ENCODE measurements around the gene ADAP2.
"Not testable (repeated sequence)": the region's sequence is repeated elsewhere in the genome, so short reads cannot be mapped to it uniquely, and the experiment has no call there.

The ADAP2 gene

GRCh38 chr17:30922235-30923030, 688 bp downstream of the ADAP2 start:
- H3K27me3 Mint-ChIP-seq = peaks cover 92% of the 10 kb centered on the region

GRCh38 chr17:30924341-30924740, 2.6 kb downstream of the ADAP2 start:
- Mint-ChIP-seq H3K4me1 (peaks cover 14% of the 10 kb centered on the region), H3K4me3 (no peak overlapping the region), H3K9me3 (no peaks in the 10 kb centered on the region), H3K36me3 (no peaks in the 10 kb centered on the region), H3K27ac (no peak overlapping the region), H3K27me3 (peaks cover 85% of the 10 kb centered on the region)
- CTCF ChIA-PET = interaction anchor here (1.0 kb wide), 1 partner anchor 438 kb away, joined by 3 read pairs; no protein-coding TSS in a partner anchor
- DNase-seq = no peak

More at GRCh38 chr17:30922235-30923030, 688 bp downstream of the ADAP2 start:
- H3K27ac Mint-ChIP-seq = no peak overlapping the region
- H3K36me3 Mint-ChIP-seq = no peaks in the 10 kb centered on the region
- peak overlapping the region; percentile 38 for H3K4me3 Mint-ChIP-seq
- CTCF ChIA-PET = interaction anchor here (0.7 kb wide), 1 partner anchor 1087 kb away, joined by 3 read pairs; no protein-coding TSS in a partner anchor
- DNase-seq = peak; percentile 23
- H3K4me1 Mint-ChIP-seq = peaks cover 14% of the 10 kb centered on the region
- H3K9me3 Mint-ChIP-seq = no peaks in the 10 kb centered on the region

- no peak overlapping the region for H3K4me3 Mint-ChIP-seq
- no peak overlapping the region for H3K27ac Mint-ChIP-seq
- CTCF ChIA-PET = no interaction called here
These were observed 4.8 kb downstream of the ADAP2 start for GRCh38 chr17:30926516-30926915.

GRCh38 chr17:30927756-30928155, 6.0 kb downstream of the ADAP2 start:
- CTCF ChIA-PET = no interaction called here

More at GRCh38 chr17:30926516-30926915, 4.8 kb downstream of the ADAP2 start:
- H3K9me3 Mint-ChIP-seq = no peaks in the 10 kb centered on the region
- H3K27me3 Mint-ChIP-seq = peaks cover 69% of the 10 kb centered on the region
- no peak for DNase-seq
- no peaks in the 10 kb centered on the region for H3K36me3 Mint-ChIP-seq
- peaks cover 6% of the 10 kb centered on the region for H3K4me1 Mint-ChIP-seq

GRCh38 chr17:30928584-30928983, 6.8 kb downstream of the ADAP2 start:
- Mint-ChIP-seq H3K4me3 (no peak overlapping the region), H3K9me3 (no peaks in the 10 kb centered on the region), H3K4me1 (no peaks in the 10 kb centered on the region), H3K36me3 (no peaks in the 10 kb centered on the region), H3K27ac (no peak overlapping the region), H3K27me3 (peaks cover 56% of the 10 kb centered on the region)
- CTCF ChIA-PET = no interaction called here
- DNase-seq = no peak

More at GRCh38 chr17:30927756-30928155, 6.0 kb downstream of the ADAP2 start:
- H3K36me3 Mint-ChIP-seq = no peaks in the 10 kb centered on the region
- no peak overlapping the region for H3K27ac Mint-ChIP-seq
- peaks cover 2% of the 10 kb centered on the region for H3K4me1 Mint-ChIP-seq
- DNase-seq = no peak
- no peaks in the 10 kb centered on the region for H3K9me3 Mint-ChIP-seq
- H3K27me3 Mint-ChIP-seq = peaks cover 64% of the 10 kb centered on the region
- H3K4me3 Mint-ChIP-seq = no peak overlapping the region

GRCh38 chr17:30929081-30929633, 7.4 kb downstream of the ADAP2 start:
- Mint-ChIP-seq H3K27me3 (peaks cover 50% of the 10 kb centered on the region), H3K4me1 (no peaks in the 10 kb centered on the region), H3K36me3 (no peaks in the 10 kb centered on the region), H3K27ac (no peak overlapping the region), H3K9me3 (no peaks in the 10 kb centered on the region), H3K4me3 (no peak overlapping the region)
- DNase-seq = no peak
- CTCF ChIA-PET = no interaction called here

- H3K9me3 Mint-ChIP-seq, H3K4me3 Mint-ChIP-seq, H3K27ac Mint-ChIP-seq, H3K36me3 Mint-ChIP-seq, DNase-seq, CTCF ChIA-PET, H3K4me1 Mint-ChIP-seq: not testable (repeated sequence)
- peaks cover 43% of the 10 kb centered on the region for H3K27me3 Mint-ChIP-seq
These were observed 8.1 kb downstream of the ADAP2 start for GRCh38 chr17:30929861-30930260.

GRCh38 chr17:30930495-30930894, 8.8 kb downstream of the ADAP2 start:
- Mint-ChIP-seq H3K27me3 (peaks cover 37% of the 10 kb centered on the region), H3K4me3 (no peak overlapping the region), H3K27ac (no peak overlapping the region), H3K4me1 (no peaks in the 10 kb centered on the region), H3K36me3 (no peaks in the 10 kb centered on the region), H3K9me3 (no peaks in the 10 kb centered on the region)
- CTCF ChIA-PET = no interaction called here
- no peak for DNase-seq

GRCh38 chr17:30931582-30931981, 9.8 kb downstream of the ADAP2 start:
- H3K4me3 Mint-ChIP-seq, DNase-seq, H3K36me3 Mint-ChIP-seq, H3K27ac Mint-ChIP-seq, H3K4me1 Mint-ChIP-seq, H3K9me3 Mint-ChIP-seq, CTCF ChIA-PET: not testable (repeated sequence)
- H3K27me3 Mint-ChIP-seq = peaks cover 26% of the 10 kb centered on the region

- H3K4me3 Mint-ChIP-seq = no peak overlapping the region
- H3K4me1 Mint-ChIP-seq = peaks cover 2% of the 10 kb centered on the region
These were observed 12.2 kb downstream of the ADAP2 start for GRCh38 chr17:30933966-30934365.

GRCh38 chr17:30939051-30939689, 17.4 kb downstream of the ADAP2 start:
- H3K9me3 Mint-ChIP-seq = no peaks in the 10 kb centered on the region
- peak overlapping the region; percentile 30 for H3K27ac Mint-ChIP-seq
- no peak overlapping the region for H3K4me3 Mint-ChIP-seq
- peaks cover 4% of the 10 kb centered on the region for H3K27me3 Mint-ChIP-seq
- CTCF ChIA-PET = no interaction called here
- no peaks in the 10 kb centered on the region for H3K36me3 Mint-ChIP-seq
- DNase-seq = peak; percentile 33
- peaks cover 9% of the 10 kb centered on the region for H3K4me1 Mint-ChIP-seq

More at GRCh38 chr17:30933966-30934365, 12.2 kb downstream of the ADAP2 start:
- H3K27ac Mint-ChIP-seq = no peak overlapping the region
- CTCF ChIA-PET = no interaction called here
- peaks cover 13% of the 10 kb centered on the region for H3K27me3 Mint-ChIP-seq
- H3K36me3 Mint-ChIP-seq = no peaks in the 10 kb centered on the region
- no peaks in the 10 kb centered on the region for H3K9me3 Mint-ChIP-seq
- no peak for DNase-seq

- DNase-seq = no peak
- Mint-ChIP-seq H3K27me3 (peaks cover 4% of the 10 kb centered on the region), H3K36me3 (no peaks in the 10 kb centered on the region), H3K9me3 (no peaks in the 10 kb centered on the region), H3K4me1 (peaks cover 9% of the 10 kb centered on the region), H3K27ac (no peak overlapping the region), H3K4me3 (no peak overlapping the region)
- CTCF ChIA-PET = no interaction called here
These were observed 20.7 kb downstream of the ADAP2 start for GRCh38 chr17:30942308-30943079.

GRCh38 chr17:30947796-30948195, 26.1 kb downstream of the ADAP2 start:
- DNase-seq = no peak
- Mint-ChIP-seq H3K36me3 (no peaks in the 10 kb centered on the region), H3K4me1 (no peaks in the 10 kb centered on the region), H3K27ac (no peak overlapping the region), H3K9me3 (no peaks in the 10 kb centered on the region), H3K27me3 (peaks cover 4% of the 10 kb centered on the region), H3K4me3 (no peak overlapping the region)
- CTCF ChIA-PET = no interaction called here

GRCh38 chr17:30950189-30950588, 28.4 kb downstream of the ADAP2 start:
- CTCF ChIA-PET = interaction anchor here (0.9 kb wide), 1 partner anchor 12 kb away, joined by 3 read pairs; no protein-coding TSS in a partner anchor
- Mint-ChIP-seq H3K27me3 (no peaks in the 10 kb centered on the region), H3K9me3 (no peaks in the 10 kb centered on the region), H3K4me1 (no peaks in the 10 kb centered on the region), H3K27ac (no peak overlapping the region), H3K4me3 (no peak overlapping the region), H3K36me3 (no peaks in the 10 kb centered on the region)
- no peak for DNase-seq
